Upper lobe of left lung (tissue), 6 donors: ENCODE data around the gene AGO3. TPM values are rescaled to one million over a fixed set of nuclear protein-coding genes. Genes with fewer than 3 reads are reported as not detected.

Experiments used
- ATAC-seq, 2 donors: fragments of 200-7000 bp; cut with Tn5 transposase; one replicate each; pipeline ENCODE4 v1.9.1; 2022; ENCODE audit warnings: mild to moderate bottlenecking in 2 of 2, moderate library complexity in 2 of 2; ENCODE audit not compliant: low FRiP score in 2 of 2
- DNase-seq, 2 donors: peaks; one replicate each; pipeline ENCODE4 v3.0.0-alpha.2; 2019 to 2020
- H3K27ac ChIP-seq, 4 donors: fragments of 200-600 bp; sonication (generic); one replicate each; pipeline ENCODE4 v1.5.1; 2016 to 2019
- H3K27me3 ChIP-seq, 4 donors: fragments of 200-600 bp; sonication (generic); one replicate each; pipeline ENCODE4 v1.5.1; 2017 to 2019
- H3K36me3 ChIP-seq, 4 donors: fragments of 200-600 bp; sonication (generic); one replicate each; pipeline ENCODE4 v1.5.1; 2016 to 2019
- H3K4me1 ChIP-seq, 4 donors: fragments of 200-600 bp; sonication (generic); one replicate each; pipeline ENCODE4 v1.5.1; 2018 to 2019
- H3K4me3 ChIP-seq, 4 donors: fragments of 200-600 bp; sonication (generic); one replicate each; pipeline ENCODE4 v1.5.1; 2017 to 2019; ENCODE audit warnings: mild to moderate bottlenecking in 2 of 4, moderate library complexity in 1 of 4
- H3K9me3 ChIP-seq, 4 donors: fragments of 200-600 bp; sonication (generic); one replicate each; pipeline ENCODE4 v1.5.1; 2018 to 2019
- CTCF ChIP-seq, 6 experiments: fragments of 450-650 bp in 4 of 6; fragments of 200-600 bp in 2 of 6; sonication (generic) in 2 of 6; IDR thresholded peaks; one replicate each; pipeline ENCODE4 v1.5.1; 2016 to 2019; ENCODE audit warnings: antibody characterized with exemption in 6 of 6
- EP300 ChIP-seq, 4 donors: sonication (generic); formaldehyde crosslinking; IDR thresholded peaks; one replicate each; pipeline ENCODE4 v1.5.1; 2017; ENCODE audit warnings: antibody characterized with exemption in 4 of 4, control low read depth in 2 of 4
- POLR2A ChIP-seq, 4 donors: fragments of 450-650 bp; IDR thresholded peaks; one replicate each; pipeline ENCODE4 v1.5.1; 2016 to 2017; ENCODE audit warnings: antibody characterized with exemption in 4 of 4, mild to moderate bottlenecking in 2 of 4
- POLR2AphosphoS5 ChIP-seq, 2 donors: sonication (generic); formaldehyde crosslinking; IDR thresholded peaks; one replicate each; pipeline ENCODE4 v1.5.1; 2017; ENCODE audit warnings: antibody characterized with exemption in 2 of 2
- WGBS, 2 donors: methylation state at CpG; one replicate each; pipeline ENCODE4 v1.1.5; 2017 to 2018; 5-methylcytosine and 5-hydroxymethylcytosine counted together
- total RNA-seq, 6 donors: library from RNA; depleted of rRNA in 4 of 6; stranded (reverse); fragments of >200 nt in 4 of 6; gene quantifications; one replicate each; pipeline versions ENCODE4 v1.1.0 to v1.2.1, GENCODE V29; 2016 to 2021
- donor health status: DM: no; HTN: no; CAD: no; lungs with moderate emphysema.
- donor health status: DM: no; HTN: yes; CAD: no; lungs with severe emphysema.

Gene AGO3
- total RNA-seq, 6 donors from 2014 or later: 13.8 to 32.5 (median 29.6) TPM

GRCh38 chr1:35883635-35884101 lies 47.2 kb upstream of the AGO3 start:
- no peak for TF ChIP-seq EP300 (IDR thresholded peaks at IDR 0.05)
- TF ChIP-seq POLR2AphosphoS5 (IDR thresholded peaks at IDR 0.05): no peak
- no peak for TF ChIP-seq POLR2A (IDR thresholded peaks at IDR 0.05)
- no peak for TF ChIP-seq CTCF (IDR thresholded peaks at IDR 0.05)
- Histone ChIP-seq H3K27me3 (no peaks in the 10 kb centered on the region), H3K9me3 (no peaks in the 10 kb centered on the region), H3K27ac (peak overlapping the region; percentile 54 to 93 (median 82)), H3K4me3 (peak overlapping the region; percentile 77 to 98 (median 96)), H3K36me3 (peaks cover 0 to 5% (median 3%) of the 10 kb centered on the region in 4 donors), H3K4me1 (peaks cover 30 to 53% (median 36%) of the 10 kb centered on the region in 4 donors)
- 0 to 1% methylated on average over 7 to 20 of the region's 29 CpGs for WGBS, 2 donors
- DNase-seq (peak; percentile 59 to 89), ATAC-seq (peak; percentile 47 to 68)

- Histone ChIP-seq H3K27me3 (no peaks in the 10 kb centered on the region), H3K9me3 (no peaks in the 10 kb centered on the region), H3K36me3 (peaks cover 0 to 17% (median 7%) of the 10 kb centered on the region in 4 donors), H3K4me3 (no peak overlapping the region), H3K27ac (no peak overlapping the region), H3K4me1 (peaks cover 30 to 53% (median 36%) of the 10 kb centered on the region in 4 donors)
- no peak for ATAC-seq
- no peak for TF ChIP-seq CTCF (IDR thresholded peaks at IDR 0.05)
- TF ChIP-seq POLR2AphosphoS5 (IDR thresholded peaks at IDR 0.05): no peak
- TF ChIP-seq EP300 (IDR thresholded peaks at IDR 0.05): no peak
- DNase-seq: no peak
- 29 to 43% methylated on average over 2 of the region's 2 CpGs for WGBS, 2 donors
Observed at GRCh38 chr1:35884934-35885333, 46.0 kb upstream of the AGO3 start.

- no peak for TF ChIP-seq CTCF (IDR thresholded peaks at IDR 0.05)
- TF ChIP-seq POLR2A (IDR thresholded peaks at IDR 0.05): no peak
- TF ChIP-seq POLR2AphosphoS5 (IDR thresholded peaks at IDR 0.05): no peak
- TF ChIP-seq EP300 (IDR thresholded peaks at IDR 0.05): no peak
- peaks cover 0 to 28% (median 9%) of the 10 kb centered on the region in 4 donors for H3K36me3 ChIP-seq
- H3K4me1 ChIP-seq: peaks cover 30 to 53% (median 36%) of the 10 kb centered on the region in 4 donors
- no peaks in the 10 kb centered on the region for H3K9me3 ChIP-seq
- peak overlapping the region in 1 of 4 donors; percentile 19 for H3K27ac ChIP-seq
- ATAC-seq (no peak), DNase-seq (no peak)
- no peak overlapping the region for H3K4me3 ChIP-seq
- no peaks in the 10 kb centered on the region for H3K27me3 ChIP-seq
- WGBS, 2 donors: 57 to 58% methylated on average over 4 of the region's 4 CpGs
Observed at GRCh38 chr1:35885961-35886558, 44.8 kb upstream of the AGO3 start.

GRCh38 chr1:35886577-35887431 lies 44.1 kb upstream of the AGO3 start:
- H3K4me1 ChIP-seq: peaks cover 30 to 53% (median 36%) of the 10 kb centered on the region in 4 donors
- no peak overlapping the region for H3K4me3 ChIP-seq
- DNase-seq (no peak), ATAC-seq (no peak)
- no peaks in the 10 kb centered on the region for H3K9me3 ChIP-seq
- H3K27me3 ChIP-seq: no peaks in the 10 kb centered on the region
- 29 to 36% methylated on average over 3 of the region's 3 CpGs for WGBS, 2 donors
- TF ChIP-seq POLR2A (IDR thresholded peaks at IDR 0.05): no peak
- TF ChIP-seq CTCF (IDR thresholded peaks at IDR 0.05): no peak
- TF ChIP-seq EP300 (IDR thresholded peaks at IDR 0.05): no peak
- TF ChIP-seq POLR2AphosphoS5 (IDR thresholded peaks at IDR 0.05): no peak
- peaks cover 0 to 35% (median 9%) of the 10 kb centered on the region in 4 donors for H3K36me3 ChIP-seq
- H3K27ac ChIP-seq: peak overlapping the region in 1 of 4 donors; percentile 19
